T-helper 2 cell treated with Interferon-gamma antibody and Interleukin-4, amounts not matched to agents 100 ng/mL and 5 ng/mL, for 36 hours (primary cell): ENCODE results near the gene ITGB8. TPM values are rescaled to one million over a fixed set of nuclear protein-coding genes. Genes with fewer than 3 reads are reported as not detected.

Source experiments
- intact Hi-C: fragments of 100-400 bp; cut with micrococcal nuclease; formaldehyde crosslinking; loops from one replicate; pipeline ENCODE4 v1.15.1; 2023
- total RNA-seq: library from RNA; stranded (reverse); gene quantifications from 2 replicates; pipeline ENCODE4 v1.2.3, GENCODE V29; 2022

ITGB8 gene
- total RNA-seq, 1 donor from 2014 or later = not detected

DNA sequence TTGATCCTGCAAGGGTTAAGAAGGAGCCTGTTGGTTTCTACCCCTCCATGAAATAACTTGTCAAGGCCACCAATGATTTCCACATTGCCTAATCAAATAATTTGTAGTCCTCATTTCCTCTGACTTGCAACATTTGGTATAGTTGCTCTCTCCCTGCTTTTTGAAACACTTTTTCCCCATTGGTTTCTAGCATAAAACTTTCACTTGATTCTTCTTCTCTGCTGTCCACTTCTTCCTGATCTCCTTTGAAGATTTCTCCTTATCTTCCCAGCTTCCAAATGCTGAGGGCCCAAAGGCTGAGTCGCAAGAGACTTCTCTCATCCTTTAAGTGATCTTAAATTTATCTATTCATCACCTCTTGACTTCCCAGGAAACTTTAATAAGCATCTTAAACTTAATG is 134.2 kb downstream of the ITGB8 start:
- intact Hi-C loops = no loop called here

Other genes with a start within 250 kb of the ITGB8 start
- 0.02 TPM in 2 replicates for gene MACC1, start 113.5 kb upstream of the ITGB8 start, total RNA-seq